ENCODE results near the gene INTS2.

GRCh38 chr17:61817452-61817851 is 110.3 kb downstream of the INTS2 start:
- TF ChIP-seq EZH2 (IDR thresholded peaks at IDR 0.05; ENCODE audit: low read length), result no peak
- TF ChIP-seq CTCF (optimal IDR thresholded peaks at IDR 0.05 in 1 of 3, IDR thresholded peaks at IDR 0.05 in 1 of 3, conservative IDR thresholded peaks at IDR 0.05 in 1 of 3; ENCODE audit: extremely low read depth in 1 of 3, insufficient read depth in 2 of 3, low read length in 3 of 3), result no peak
